Measurements from ENCODE around the gene KCNA5.

- TF ChIP-seq, protein P1, sequence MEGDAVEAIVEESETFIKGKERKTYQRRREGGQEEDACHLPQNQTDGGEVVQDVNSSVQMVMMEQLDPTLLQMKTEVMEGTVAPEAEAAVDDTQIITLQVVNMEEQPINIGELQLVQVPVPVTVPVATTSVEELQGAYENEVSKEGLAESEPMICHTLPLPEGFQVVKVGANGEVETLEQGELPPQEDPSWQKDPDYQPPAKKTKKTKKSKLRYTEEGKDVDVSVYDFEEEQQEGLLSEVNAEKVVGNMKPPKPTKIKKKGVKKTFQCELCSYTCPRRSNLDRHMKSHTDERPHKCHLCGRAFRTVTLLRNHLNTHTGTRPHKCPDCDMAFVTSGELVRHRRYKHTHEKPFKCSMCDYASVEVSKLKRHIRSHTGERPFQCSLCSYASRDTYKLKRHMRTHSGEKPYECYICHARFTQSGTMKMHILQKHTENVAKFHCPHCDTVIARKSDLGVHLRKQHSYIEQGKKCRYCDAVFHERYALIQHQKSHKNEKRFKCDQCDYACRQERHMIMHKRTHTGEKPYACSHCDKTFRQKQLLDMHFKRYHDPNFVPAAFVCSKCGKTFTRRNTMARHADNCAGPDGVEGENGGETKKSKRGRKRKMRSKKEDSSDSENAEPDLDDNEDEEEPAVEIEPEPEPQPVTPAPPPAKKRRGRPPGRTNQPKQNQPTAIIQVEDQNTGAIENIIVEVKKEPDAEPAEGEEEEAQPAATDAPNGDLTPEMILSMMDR (IDR thresholded peaks at IDR 0.05; ENCODE audit: poor library complexity, severe bottlenecking), result no peak
- TF ChIP-seq REST (IDR thresholded peaks at IDR 0.05; ENCODE audit: borderline replicate concordance) (no peak), EP300 (conservative IDR thresholded peaks at IDR 0.05; ENCODE audit: poor library complexity, severe bottlenecking) (no peak), POLR2AphosphoS5 (IDR thresholded peaks at IDR 0.05) (no peak), TAF1 (IDR thresholded peaks at IDR 0.05; ENCODE audit: low read depth) (no peak), EZH2 (IDR thresholded peaks at IDR 0.05; ENCODE audit: borderline replicate concordance, insufficient read depth, low read length, poor library complexity, severe bottlenecking) (no peak), MXI1 (conservative IDR thresholded peaks at IDR 0.05; ENCODE audit: poor library complexity, severe bottlenecking) (no peak)
These were observed 35.0 kb upstream of the KCNA5 start for GRCh38 chr12:5008661-5009060.

Data from neural cell (in vitro differentiated cells).